Chondrocyte (in vitro differentiated cells): ENCODE data around the gene POU6F1. TPM values are rescaled to one million over a fixed set of nuclear protein-coding genes. Genes with fewer than 3 reads are reported as not detected.
"Not testable (repeated sequence)": the region's sequence is repeated elsewhere in the genome, so short reads cannot be mapped to it uniquely, and the experiment has no call there.

Experiments
- DNase-seq: peaks from one replicate; pipeline ENCODE4 v3.0.0; 2021; ENCODE audit warnings: mixed read lengths, low spot score
- H3K27ac Mint-ChIP-seq: one replicate; pipeline ENCODE4 v1.8.0; 2021; ENCODE audit warnings: mild to moderate bottlenecking, moderate library complexity, mixed read lengths; ENCODE audit not compliant: unreplicated experiment
- H3K27me3 Mint-ChIP-seq: 2 replicates; pipeline ENCODE4 v1.8.0; 2021; ENCODE audit warnings: low read depth, mixed read lengths
- H3K36me3 Mint-ChIP-seq: 2 replicates; pipeline ENCODE4 v1.8.0; 2021; ENCODE audit warnings: low read depth, mixed read lengths
- H3K4me1 Mint-ChIP-seq: 2 replicates; pipeline ENCODE4 v1.8.0; 2021; ENCODE audit warnings: low read depth, mild to moderate bottlenecking, mixed read lengths
- H3K4me3 Mint-ChIP-seq: one replicate; pipeline ENCODE4 v1.8.0; 2021; ENCODE audit warnings: mild to moderate bottlenecking, moderate library complexity, mixed read lengths; ENCODE audit not compliant: unreplicated experiment
- H3K9me3 Mint-ChIP-seq: 2 replicates; pipeline ENCODE4 v1.8.0; 2021; ENCODE audit warnings: low read depth, mixed read lengths
- total RNA-seq: library from RNA; stranded (reverse); gene quantifications from 3 replicates; pipeline ENCODE4 v1.2.1, GENCODE V29; 2021
- TF ChIP-seq, protein P1 (sequence below): fragments of 200-600 bp; sonication (generic); IDR thresholded peaks from 2 replicates; pipeline ENCODE4 v1.5.0; 2021; ENCODE audit warnings: antibody characterized with exemption, mild to moderate bottlenecking, moderate library complexity

POU6F1 gene
- total RNA-seq, 1 donor from 2014 or later: 9.9 TPM

- TF ChIP-seq, protein P1, sequence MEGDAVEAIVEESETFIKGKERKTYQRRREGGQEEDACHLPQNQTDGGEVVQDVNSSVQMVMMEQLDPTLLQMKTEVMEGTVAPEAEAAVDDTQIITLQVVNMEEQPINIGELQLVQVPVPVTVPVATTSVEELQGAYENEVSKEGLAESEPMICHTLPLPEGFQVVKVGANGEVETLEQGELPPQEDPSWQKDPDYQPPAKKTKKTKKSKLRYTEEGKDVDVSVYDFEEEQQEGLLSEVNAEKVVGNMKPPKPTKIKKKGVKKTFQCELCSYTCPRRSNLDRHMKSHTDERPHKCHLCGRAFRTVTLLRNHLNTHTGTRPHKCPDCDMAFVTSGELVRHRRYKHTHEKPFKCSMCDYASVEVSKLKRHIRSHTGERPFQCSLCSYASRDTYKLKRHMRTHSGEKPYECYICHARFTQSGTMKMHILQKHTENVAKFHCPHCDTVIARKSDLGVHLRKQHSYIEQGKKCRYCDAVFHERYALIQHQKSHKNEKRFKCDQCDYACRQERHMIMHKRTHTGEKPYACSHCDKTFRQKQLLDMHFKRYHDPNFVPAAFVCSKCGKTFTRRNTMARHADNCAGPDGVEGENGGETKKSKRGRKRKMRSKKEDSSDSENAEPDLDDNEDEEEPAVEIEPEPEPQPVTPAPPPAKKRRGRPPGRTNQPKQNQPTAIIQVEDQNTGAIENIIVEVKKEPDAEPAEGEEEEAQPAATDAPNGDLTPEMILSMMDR: no peak
- Mint-ChIP-seq H3K9me3 (no peaks in the 10 kb centered on the region), H3K36me3 (peaks cover 10% of the 10 kb centered on the region), H3K4me1 (peaks cover 24% of the 10 kb centered on the region), H3K27ac (peak overlapping the region; percentile 100), H3K27me3 (no peaks in the 10 kb centered on the region), H3K4me3 (peak overlapping the region; percentile 94)
- DNase-seq: no peak
Measured at GRCh38 chr12:51238037-51238509, 20.2 kb upstream of the POU6F1 start.

- DNase-seq: no peak
- H3K36me3 Mint-ChIP-seq: no peaks in the 10 kb centered on the region
- no peak overlapping the region for H3K27ac Mint-ChIP-seq
- H3K4me3 Mint-ChIP-seq: no peak overlapping the region
- peaks cover 8% of the 10 kb centered on the region for H3K4me1 Mint-ChIP-seq
- TF ChIP-seq, protein P1: no peak
- no peaks in the 10 kb centered on the region for H3K27me3 Mint-ChIP-seq
- H3K9me3 Mint-ChIP-seq: no peaks in the 10 kb centered on the region
Measured at GRCh38 chr12:51234530-51234929, 16.7 kb upstream of the POU6F1 start.

- no peaks in the 10 kb centered on the region for H3K4me1 Mint-ChIP-seq
Measured at GRCh38 chr12:51232642-51233041, 14.8 kb upstream of the POU6F1 start.

DNA sequence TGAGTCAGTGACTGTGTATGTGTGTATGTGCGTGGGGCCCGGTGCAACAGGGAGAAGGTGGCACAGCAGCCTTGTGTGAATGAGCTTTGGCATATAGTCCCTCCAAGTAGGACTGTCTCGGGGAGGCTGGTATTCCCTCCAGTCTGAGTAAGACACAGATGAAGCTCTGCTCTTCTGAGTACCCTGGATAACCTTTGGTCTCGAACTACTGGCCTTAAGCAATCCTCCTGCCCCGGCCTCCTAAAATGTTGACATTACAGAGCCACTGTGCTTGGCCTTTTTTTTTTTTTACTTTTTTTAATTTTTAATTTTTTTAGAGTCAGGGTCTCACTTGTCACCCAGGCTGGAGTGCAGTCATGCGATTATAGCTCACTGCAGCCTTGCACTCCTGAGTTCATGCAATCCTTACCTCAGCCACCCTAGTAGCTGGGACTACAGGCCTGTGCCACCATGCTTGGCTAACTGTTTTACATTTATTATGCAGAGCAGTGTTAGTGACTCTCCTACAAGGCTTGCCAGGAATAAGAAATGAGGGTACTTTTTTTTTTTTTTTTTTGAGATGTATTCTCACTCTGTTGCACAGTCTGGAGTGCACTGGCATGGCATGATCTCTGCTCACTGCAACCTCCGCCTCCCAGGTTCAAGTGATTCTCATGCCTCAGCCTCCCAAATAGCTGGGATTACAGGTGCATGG, 11.4 kb upstream of the POU6F1 start:
- Mint-ChIP-seq H3K9me3 (no peaks in the 10 kb centered on the region), H3K27me3 (no peaks in the 10 kb centered on the region), H3K36me3 (no peaks in the 10 kb centered on the region), H3K4me1 (no peaks in the 10 kb centered on the region), H3K27ac (no peak overlapping the region), H3K4me3 (no peak overlapping the region)
- TF ChIP-seq, protein P1: no peak
- DNase-seq: no peak

More at GRCh38 chr12:51232642-51233041, 14.8 kb upstream of the POU6F1 start:
- Mint-ChIP-seq H3K4me3 (no peak overlapping the region), H3K27me3 (no peaks in the 10 kb centered on the region), H3K27ac (no peak overlapping the region), H3K36me3 (no peaks in the 10 kb centered on the region), H3K9me3 (no peaks in the 10 kb centered on the region)
- TF ChIP-seq, protein P1: no peak
- DNase-seq: no peak

- TF ChIP-seq, protein P1: no peak
- Mint-ChIP-seq H3K27ac (no peak overlapping the region), H3K4me1 (no peaks in the 10 kb centered on the region), H3K4me3 (no peak overlapping the region), H3K9me3 (no peaks in the 10 kb centered on the region), H3K36me3 (no peaks in the 10 kb centered on the region), H3K27me3 (no peaks in the 10 kb centered on the region)
- DNase-seq: no peak
Measured at GRCh38 chr12:51227962-51228361, 10.1 kb upstream of the POU6F1 start.

DNA sequence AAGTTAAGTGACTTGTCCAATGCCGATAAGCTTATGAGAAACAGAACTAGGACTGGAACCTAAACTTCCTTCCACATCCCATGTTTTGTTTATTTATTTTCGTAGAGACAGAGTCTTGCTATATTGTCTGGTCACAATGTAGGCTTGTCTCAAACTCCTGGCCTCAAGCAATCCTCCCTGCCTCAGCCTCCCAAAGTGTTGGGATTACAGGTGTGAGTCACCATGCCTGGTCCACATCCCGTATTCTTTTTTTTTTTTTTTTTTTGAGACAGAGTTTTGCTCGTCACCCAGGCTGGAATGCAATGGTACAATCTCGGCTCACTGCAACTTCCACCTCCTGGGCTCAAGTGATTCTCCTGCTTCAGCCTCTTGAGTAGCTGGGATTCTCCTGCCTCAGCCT, 9.2 kb upstream of the POU6F1 start:
- H3K4me3 Mint-ChIP-seq, H3K4me1 Mint-ChIP-seq, H3K36me3 Mint-ChIP-seq, DNase-seq, H3K27ac Mint-ChIP-seq, H3K27me3 Mint-ChIP-seq, H3K9me3 Mint-ChIP-seq: not testable (repeated sequence)
